CD4-positive, alpha-beta T cell (primary cell): ENCODE data around the gene WAC. TPM values are rescaled to one million over a fixed set of nuclear protein-coding genes. Genes with fewer than 3 reads are reported as not detected.

Source experiments
- ATAC-seq: fragments of 200-7000 bp; cut with Tn5 transposase; one replicate; pipeline ENCODE4 v1.10.0; 2022; ENCODE audit warnings: mild to moderate bottlenecking; ENCODE audit not compliant: poor library complexity
- CTCF ChIA-PET: fragments of 350-600 bp; sonication (Branson Sonifier 250); formaldehyde crosslinking; loops from one replicate; lab custom pipeline; 2021; ENCODE audit warnings: antibody characterized with exemption, inconsistent platforms; lab: Charles Lee
- POLR2A ChIA-PET: fragments of 350-600 bp; sonication (Branson Sonifier 250); formaldehyde crosslinking; loops from one replicate; lab custom pipeline; 2021; ENCODE audit warnings: antibody characterized with exemption, inconsistent platforms; lab: Charles Lee
- DNase-seq, 14 experiments: peaks; one replicate each; pipeline ENCODE4 v3.0.0-alpha.2; 2013 to 2020; ENCODE audit warnings: mixed read lengths in 2 of 14
- H3K27ac ChIP-seq, 2 donors: one replicate each; pipeline versions ENCODE4 v1.5.1 to v1.7.0; 2013; ENCODE audit warnings: low read length in 2 of 2, low read depth in 1 of 2, mild to moderate bottlenecking in 1 of 2
- H3K27me3 ChIP-seq, 2 experiments: 1 replicate in 1 of 2; 2 replicates in 1 of 2; pipeline versions ENCODE4 v1.6.1 to v1.7.0; 2013; ENCODE audit warnings: low read length in 2 of 2, control low read depth in 1 of 2, mild to moderate bottlenecking in 1 of 2, moderate library complexity in 1 of 2; ENCODE audit not compliant: insufficient read depth in 2 of 2, control insufficient read depth in 1 of 2
- H3K36me3 ChIP-seq: one replicate; pipeline ENCODE4 v1.6.1; 2013; ENCODE audit warnings: low read length, control low read depth; ENCODE audit not compliant: insufficient read depth
- H3K4me1 ChIP-seq: one replicate; pipeline ENCODE4 v1.6.1; 2013; ENCODE audit warnings: low read length, control low read depth; ENCODE audit not compliant: insufficient read depth
- H3K4me3 ChIP-seq: one replicate; pipeline ENCODE4 v1.5.1; 2013; ENCODE audit warnings: mild to moderate bottlenecking, low read length, moderate library complexity
- H3K9me3 ChIP-seq, 2 experiments: 1 replicate in 1 of 2; 2 replicates in 1 of 2; pipeline versions ENCODE4 v1.6.1 to v1.7.0; 2013; ENCODE audit warnings: low read length in 2 of 2, mild to moderate bottlenecking in 2 of 2, control low read depth in 1 of 2, moderate library complexity in 1 of 2; ENCODE audit not compliant: control insufficient read depth in 1 of 2, insufficient read depth in 1 of 2
- H3K27ac Mint-ChIP-seq: one replicate; pipeline ENCODE4 v1.8.0; 2020; ENCODE audit warnings: mixed read lengths
- H3K27me3 Mint-ChIP-seq: one replicate; pipeline ENCODE4 v1.8.0; 2021; ENCODE audit warnings: mixed read lengths
- H3K36me3 Mint-ChIP-seq: one replicate; pipeline ENCODE4 v1.8.0; 2021; ENCODE audit warnings: low read depth, mixed read lengths
- H3K4me1 Mint-ChIP-seq: one replicate; pipeline ENCODE4 v1.8.0; 2021; ENCODE audit warnings: low read depth, mixed read lengths
- H3K4me3 Mint-ChIP-seq: one replicate; pipeline ENCODE4 v1.8.0; 2020; ENCODE audit warnings: mild to moderate bottlenecking, mixed read lengths
- H3K9me3 Mint-ChIP-seq: one replicate; pipeline ENCODE4 v1.8.0; 2020; ENCODE audit warnings: mixed read lengths
- intact Hi-C, 2 experiments: fragments of 100-400 bp; cut with DNase I in 1 of 2; cut with micrococcal nuclease in 1 of 2; formaldehyde crosslinking; loops; one replicate each; pipeline versions ENCODE4 v1.15.1 to v1.9.0; 2023 to 2025; cut with DNase I, micrococcal nuclease
- total RNA-seq, 174 experiments: library from RNA in 2 of 174; stranded (reverse) in 2 of 174; gene quantifications; one replicate each; pipeline ENCODE4 v1.2.3 and lab custom pipeline; 2021 to 2026
- TF ChIP-seq, protein P1 (sequence below): fragments of 200-600 bp; IDR thresholded peaks from one replicate; pipeline ENCODE4 v1.8.0; 2022; ENCODE audit warnings: antibody characterized with exemption, mild to moderate bottlenecking

Gene WAC
- total RNA-seq, 2 experiments from 2014 or later, result 169 to 177 TPM

DNA sequence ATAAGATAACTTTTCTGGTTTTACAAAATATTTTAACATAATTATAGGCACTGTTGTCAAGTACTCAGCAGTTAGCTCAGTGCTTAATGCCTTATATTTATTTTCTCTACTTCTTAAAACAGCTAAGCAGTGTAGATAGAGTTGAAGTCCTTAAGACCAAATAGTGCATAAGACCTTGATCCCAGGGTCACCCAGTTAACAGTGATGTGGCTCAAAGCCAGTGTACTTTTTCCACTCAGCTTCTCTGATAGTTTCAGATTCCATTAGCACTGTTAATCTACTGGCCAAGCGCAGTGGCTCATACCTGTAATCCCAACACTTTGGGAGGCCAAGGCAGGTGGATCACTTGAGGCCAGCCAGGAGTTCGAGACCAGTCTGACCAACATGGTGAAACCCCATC, 83.6 kb downstream of the WAC start:
- no peaks in the 10 kb centered on the region for H3K9me3 ChIP-seq
- no peaks in the 10 kb centered on the region for H3K4me1 ChIP-seq
- no peak overlapping the region for H3K4me3 ChIP-seq
- no peaks in the 10 kb centered on the region for H3K27me3 ChIP-seq
- DNase-seq (no peak), ATAC-seq (no peak)
- peaks cover 91% of the 10 kb centered on the region for H3K36me3 Mint-ChIP-seq
- no peaks in the 10 kb centered on the region for H3K9me3 Mint-ChIP-seq
- no peak overlapping the region for H3K27ac Mint-ChIP-seq
- intact Hi-C loops, result loop anchor here in 1 of 2 experiments (5.0 kb wide), 1 partner anchor 184 kb away; no protein-coding TSS in a partner anchor
- H3K4me1 Mint-ChIP-seq, result peaks cover 13% of the 10 kb centered on the region
- no peaks in the 10 kb centered on the region for H3K27me3 Mint-ChIP-seq
- no peak overlapping the region for H3K4me3 Mint-ChIP-seq
- peaks cover 84% of the 10 kb centered on the region for H3K36me3 ChIP-seq
- no peak overlapping the region for H3K27ac ChIP-seq
- ChIA-PET POLR2A (no interaction called here), CTCF (no interaction called here)
- TF ChIP-seq, protein P1, sequence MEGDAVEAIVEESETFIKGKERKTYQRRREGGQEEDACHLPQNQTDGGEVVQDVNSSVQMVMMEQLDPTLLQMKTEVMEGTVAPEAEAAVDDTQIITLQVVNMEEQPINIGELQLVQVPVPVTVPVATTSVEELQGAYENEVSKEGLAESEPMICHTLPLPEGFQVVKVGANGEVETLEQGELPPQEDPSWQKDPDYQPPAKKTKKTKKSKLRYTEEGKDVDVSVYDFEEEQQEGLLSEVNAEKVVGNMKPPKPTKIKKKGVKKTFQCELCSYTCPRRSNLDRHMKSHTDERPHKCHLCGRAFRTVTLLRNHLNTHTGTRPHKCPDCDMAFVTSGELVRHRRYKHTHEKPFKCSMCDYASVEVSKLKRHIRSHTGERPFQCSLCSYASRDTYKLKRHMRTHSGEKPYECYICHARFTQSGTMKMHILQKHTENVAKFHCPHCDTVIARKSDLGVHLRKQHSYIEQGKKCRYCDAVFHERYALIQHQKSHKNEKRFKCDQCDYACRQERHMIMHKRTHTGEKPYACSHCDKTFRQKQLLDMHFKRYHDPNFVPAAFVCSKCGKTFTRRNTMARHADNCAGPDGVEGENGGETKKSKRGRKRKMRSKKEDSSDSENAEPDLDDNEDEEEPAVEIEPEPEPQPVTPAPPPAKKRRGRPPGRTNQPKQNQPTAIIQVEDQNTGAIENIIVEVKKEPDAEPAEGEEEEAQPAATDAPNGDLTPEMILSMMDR, result no peak

DNA sequence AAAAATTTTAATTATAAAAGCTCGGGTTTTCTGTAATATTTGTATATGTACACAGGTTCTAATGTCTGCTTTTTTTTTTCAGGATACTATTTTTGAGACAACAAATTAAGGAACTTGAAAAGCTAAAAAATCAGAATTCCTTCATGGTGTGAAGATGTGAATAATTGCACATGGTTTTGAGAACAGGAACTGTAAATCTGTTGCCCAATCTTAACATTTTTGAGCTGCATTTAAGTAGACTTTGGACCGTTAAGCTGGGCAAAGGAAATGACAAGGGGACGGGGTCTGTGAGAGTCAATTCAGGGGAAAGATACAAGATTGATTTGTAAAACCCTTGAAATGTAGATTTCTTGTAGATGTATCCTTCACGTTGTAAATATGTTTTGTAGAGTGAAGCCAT, 86.5 kb downstream of the WAC start:
- peaks cover 57% of the 10 kb centered on the region for H3K36me3 ChIP-seq
- TF ChIP-seq, protein P1, result no peak
- Mint-ChIP-seq H3K36me3 (peaks cover 76% of the 10 kb centered on the region), H3K27me3 (no peaks in the 10 kb centered on the region), H3K9me3 (no peaks in the 10 kb centered on the region), H3K4me1 (no peaks in the 10 kb centered on the region), H3K4me3 (no peak overlapping the region), H3K27ac (no peak overlapping the region)
- no peak overlapping the region for H3K27ac ChIP-seq
- no peaks in the 10 kb centered on the region for H3K9me3 ChIP-seq
- no peaks in the 10 kb centered on the region for H3K4me1 ChIP-seq
- DNase-seq (no peak), ATAC-seq (no peak)
- CTCF ChIA-PET, result interaction anchor here (1.1 to 1.4 kb wide), 2 partner anchors 9 to 29 kb away, joined by 3 to 6 read pairs; no protein-coding TSS in a partner anchor
- H3K4me3 ChIP-seq, result no peak overlapping the region
- intact Hi-C loops, result loop anchor here in 1 of 2 experiments (5.0 kb wide), 1 partner anchor 187 kb away; no protein-coding TSS in a partner anchor
- POLR2A ChIA-PET, result no interaction called here
- no peaks in the 10 kb centered on the region for H3K27me3 ChIP-seq

DNA sequence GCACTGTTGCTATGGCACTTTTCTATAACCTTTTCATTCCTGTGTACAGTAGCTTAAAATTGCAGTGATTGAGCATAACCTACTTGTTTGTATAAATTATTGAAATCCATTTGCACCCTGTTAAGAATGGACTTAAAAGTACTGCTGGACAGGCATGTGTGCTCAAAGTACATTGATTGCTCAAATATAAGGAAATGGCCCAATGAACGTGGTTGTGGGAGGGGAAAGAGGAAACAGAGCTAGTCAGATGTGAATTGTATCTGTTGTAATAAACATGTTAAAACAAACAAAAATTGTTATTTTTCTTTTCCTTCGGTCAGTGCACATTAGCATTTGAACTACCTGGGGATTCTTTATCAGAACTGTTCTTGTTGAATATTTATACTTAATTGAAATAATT, 87.3 kb downstream of the WAC start:
- no peaks in the 10 kb centered on the region for H3K27me3 Mint-ChIP-seq
- Histone ChIP-seq H3K27ac (no peak overlapping the region), H3K36me3 (peaks cover 49% of the 10 kb centered on the region), H3K4me1 (no peaks in the 10 kb centered on the region), H3K27me3 (no peaks in the 10 kb centered on the region), H3K9me3 (no peaks in the 10 kb centered on the region), H3K4me3 (no peak overlapping the region)
- H3K36me3 Mint-ChIP-seq, result peaks cover 69% of the 10 kb centered on the region
- no peak overlapping the region for H3K27ac Mint-ChIP-seq
- ATAC-seq, result no peak
- H3K4me3 Mint-ChIP-seq, result no peak overlapping the region
- no peaks in the 10 kb centered on the region for H3K9me3 Mint-ChIP-seq
- POLR2A ChIA-PET, result no interaction called here
- CTCF ChIA-PET, result interaction anchor here (0.7 to 1.4 kb wide), 3 partner anchors 8 to 63 kb away, joined by 3 to 6 read pairs (median 5); no protein-coding TSS in a partner anchor
- TF ChIP-seq, protein P1, result no peak
- intact Hi-C loops, result no loop called here
- H3K4me1 Mint-ChIP-seq, result peaks cover 4% of the 10 kb centered on the region
- peak in 1 of 14 experiments; percentile 4 for DNase-seq
